Measurements from ENCODE around the gene NDRG4.

Gene NDRG4

DNA sequence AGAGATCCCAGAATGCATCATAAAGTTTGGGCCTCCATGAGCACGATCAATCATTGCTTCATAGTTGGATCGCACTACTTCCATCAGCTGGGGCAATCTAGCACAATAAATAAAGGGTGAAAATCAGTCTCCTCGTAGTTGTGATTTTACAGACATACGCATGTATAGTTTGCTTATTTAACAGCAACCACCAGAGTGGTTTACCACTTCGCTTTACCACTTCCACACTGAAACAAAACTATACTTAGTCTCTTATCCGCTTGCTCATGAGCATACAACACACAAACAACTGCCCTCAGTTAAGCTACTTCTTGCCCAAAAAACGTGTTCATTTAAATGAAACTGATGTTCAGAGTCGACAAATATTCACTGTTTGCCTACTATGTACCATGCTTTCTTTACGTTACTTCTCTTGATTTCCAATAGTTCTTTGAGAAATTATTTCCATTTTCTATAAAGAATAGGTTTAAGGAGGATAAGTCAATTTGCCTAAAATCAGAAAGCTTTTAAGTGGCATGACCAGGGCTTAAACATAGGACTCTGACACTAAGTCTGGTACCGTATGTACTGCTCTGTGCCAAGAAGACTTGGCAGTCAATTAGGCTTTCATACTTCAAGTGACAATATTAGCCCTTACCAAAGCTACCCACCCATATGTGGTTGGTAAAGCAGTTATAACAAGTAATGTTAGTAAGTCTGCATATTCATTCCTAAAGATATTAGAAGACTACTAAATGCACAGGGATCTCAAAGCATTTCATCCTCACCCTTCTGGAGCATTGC is 37.4 kb downstream of the NDRG4 start:
- no peak for DNase-seq (ENCODE audit: low read depth, low spot score)

DNA sequence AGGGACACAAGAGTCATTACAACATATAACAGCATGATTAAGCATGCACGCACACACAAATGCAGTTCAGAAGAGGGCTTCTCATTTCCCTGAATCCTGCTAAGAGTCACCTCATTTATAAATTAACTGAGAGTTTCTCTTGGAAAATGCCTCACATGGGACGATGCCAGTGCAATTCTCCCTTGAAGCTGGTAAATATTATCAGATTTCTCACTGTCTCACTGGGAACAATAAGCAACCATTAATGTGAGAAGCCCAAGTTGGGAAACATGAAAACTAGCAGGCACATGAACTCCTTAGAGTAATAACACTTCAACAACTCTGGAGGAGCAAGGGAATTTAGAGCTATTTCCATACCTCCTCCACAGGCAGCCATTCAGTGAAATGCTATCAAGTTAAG is 41.8 kb downstream of the NDRG4 start:
- no peak for DNase-seq (ENCODE audit: low read depth, low spot score)

DNA sequence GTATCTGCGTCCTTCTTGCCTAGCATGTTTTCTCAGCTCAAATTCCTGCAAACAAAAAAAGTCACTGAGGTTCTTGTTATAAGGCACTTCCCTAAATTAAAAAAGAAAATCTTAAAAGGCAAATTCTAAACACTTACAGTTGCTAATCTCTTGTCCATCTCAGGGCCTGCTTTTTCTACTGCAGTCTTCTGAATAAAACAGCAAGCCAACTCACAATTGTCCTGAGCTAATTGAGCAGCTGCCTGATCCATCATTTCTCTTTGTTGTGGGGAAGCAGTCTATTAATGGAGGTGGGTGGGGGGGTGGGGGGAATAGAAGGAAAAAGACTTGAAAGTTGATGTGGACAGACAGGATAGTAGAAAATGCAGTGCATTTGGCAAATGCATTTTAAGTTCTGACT is 42.3 kb downstream of the NDRG4 start:
- DNase-seq (ENCODE audit: low read depth, low spot score) = no peak

DNA sequence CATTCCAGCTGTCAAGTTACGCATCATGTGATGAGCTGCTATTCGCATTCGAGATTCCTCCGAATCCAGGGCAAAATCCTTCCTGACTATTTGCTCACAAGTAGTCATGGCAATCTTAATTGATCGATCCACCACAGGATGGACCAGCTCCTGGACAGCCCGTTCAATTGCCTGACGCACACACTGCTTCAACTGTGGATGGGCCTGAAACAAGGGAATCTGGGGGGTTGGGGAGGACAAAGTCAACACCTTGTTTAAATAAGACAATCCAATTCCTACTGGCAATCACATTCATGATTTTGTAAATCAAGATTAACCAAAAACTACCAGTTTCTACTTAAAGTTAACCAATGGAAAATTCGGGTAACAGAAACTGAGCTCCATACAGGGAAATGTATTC is 43.7 kb downstream of the NDRG4 start:
- no peak for DNase-seq (ENCODE audit: low read depth, low spot score)

DNA sequence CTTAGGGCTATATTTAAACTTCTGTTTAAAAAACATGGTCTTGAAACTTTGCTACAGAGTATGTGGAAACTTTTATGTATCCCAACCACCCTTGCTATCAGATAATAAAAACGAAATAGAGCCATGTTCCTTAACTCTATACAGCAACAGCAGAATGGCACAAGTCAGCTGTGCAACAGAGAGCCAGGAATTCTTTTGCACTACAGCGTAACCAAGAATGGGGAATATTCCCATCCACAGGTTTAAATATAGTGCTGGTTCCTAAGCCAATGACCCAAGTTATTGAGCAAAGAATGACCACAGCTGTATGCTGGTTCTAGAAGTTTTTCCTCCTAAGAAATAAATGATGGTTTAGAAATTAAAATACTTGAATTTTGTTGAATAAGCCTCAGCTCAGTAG is 48.4 kb downstream of the NDRG4 start:
- DNase-seq (ENCODE audit: low read depth, low spot score) = no peak

DNA sequence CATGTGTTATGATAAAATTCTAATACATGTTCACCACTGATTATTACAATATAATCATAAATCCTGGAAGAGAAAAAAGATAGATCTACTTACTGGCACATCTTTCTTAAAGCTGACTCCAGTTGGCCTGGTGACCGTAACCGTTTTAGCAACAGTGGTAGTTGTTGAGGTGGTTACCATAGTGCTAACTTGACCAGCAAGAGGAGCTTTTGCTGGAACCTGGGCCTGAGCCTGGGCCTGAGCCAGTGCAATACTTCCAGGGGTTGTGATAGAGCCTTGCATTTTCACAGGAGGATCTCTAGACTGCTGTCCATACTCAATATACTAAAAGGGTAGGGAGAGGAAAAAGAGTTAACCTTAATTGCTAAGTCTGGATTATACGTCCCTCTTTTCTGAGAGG is 51.6 kb downstream of the NDRG4 start:
- no peak for DNase-seq (ENCODE audit: low read depth, low spot score)

DNA sequence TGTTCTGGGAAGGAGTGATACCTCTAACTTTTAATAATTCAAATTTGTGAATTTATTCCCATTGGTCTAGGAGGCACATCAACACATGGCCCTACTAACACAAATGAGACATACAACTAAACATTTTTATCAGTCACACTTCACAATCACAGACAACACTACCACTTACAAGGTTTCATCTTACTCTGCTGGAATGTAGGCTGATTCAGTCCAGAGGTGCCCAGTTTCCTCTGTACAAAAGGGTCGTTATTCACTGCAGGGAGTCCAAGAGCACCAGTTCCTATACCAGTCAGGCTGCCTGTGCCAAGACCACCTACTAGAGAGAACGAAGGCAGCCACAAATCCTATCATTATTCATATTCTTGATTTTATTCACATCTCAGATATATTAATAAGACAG is 56.7 kb downstream of the NDRG4 start:
- no peak for DNase-seq (ENCODE audit: low read depth, low spot score)

Measured in iPS DF 19.7 (cell line).